K562 (cell line): ENCODE results near the gene DOP1B.

Source experiments
- PURB ChIP-seq: sonication (generic); formaldehyde crosslinking; IDR thresholded peaks from 2 replicates; pipeline ENCODE4 v1.9.0; 2021; ENCODE audit warnings: low read depth, mild to moderate bottlenecking, missing genetic modification reagents
- SIN3B ChIP-seq: fragments of 450-650 bp; IDR thresholded peaks from 2 replicates; pipeline ENCODE4 v1.6.1; 2017; ENCODE audit warnings: low read depth, mild to moderate bottlenecking, moderate library complexity
- TF ChIP-seq, protein P1 (sequence below), 3 experiments: IDR thresholded peaks in 2 of 3; conservative IDR thresholded peaks in 1 of 3; 2 replicates each; pipeline ENCODE4 v1.5.1; 2011 to 2012; ENCODE audit warnings: low read length in 3 of 3, mild to moderate bottlenecking in 3 of 3, control low read depth in 2 of 3, improper control_type of control experiment in 1 of 3, inconsistent platforms in 1 of 3, low read depth in 1 of 3, mixed read lengths in 1 of 3, moderate library complexity in 1 of 3; ENCODE audit not compliant: insufficient read depth in 2 of 3

DNA sequence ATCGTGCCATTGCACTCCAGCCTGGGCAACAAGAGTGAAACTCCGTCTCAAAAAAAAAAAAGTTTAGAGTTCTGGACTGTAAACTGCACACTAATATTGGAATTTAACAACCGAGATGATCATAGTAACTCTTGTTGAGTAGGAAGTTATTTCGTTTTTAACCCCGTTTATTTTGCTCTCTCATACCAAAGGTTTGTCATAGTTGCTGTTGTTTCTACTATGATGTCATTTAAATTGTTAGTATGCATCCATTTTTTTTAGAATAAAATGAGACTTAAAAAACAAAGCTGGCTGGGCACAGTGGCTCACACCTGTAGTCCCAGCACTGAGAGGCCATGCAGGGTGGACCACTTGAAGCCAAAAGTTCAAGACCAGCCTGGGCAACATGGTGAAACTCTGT, 49.3 kb downstream of the DOP1B start:
- TF ChIP-seq SIN3B: no peak
- TF ChIP-seq, protein P1, sequence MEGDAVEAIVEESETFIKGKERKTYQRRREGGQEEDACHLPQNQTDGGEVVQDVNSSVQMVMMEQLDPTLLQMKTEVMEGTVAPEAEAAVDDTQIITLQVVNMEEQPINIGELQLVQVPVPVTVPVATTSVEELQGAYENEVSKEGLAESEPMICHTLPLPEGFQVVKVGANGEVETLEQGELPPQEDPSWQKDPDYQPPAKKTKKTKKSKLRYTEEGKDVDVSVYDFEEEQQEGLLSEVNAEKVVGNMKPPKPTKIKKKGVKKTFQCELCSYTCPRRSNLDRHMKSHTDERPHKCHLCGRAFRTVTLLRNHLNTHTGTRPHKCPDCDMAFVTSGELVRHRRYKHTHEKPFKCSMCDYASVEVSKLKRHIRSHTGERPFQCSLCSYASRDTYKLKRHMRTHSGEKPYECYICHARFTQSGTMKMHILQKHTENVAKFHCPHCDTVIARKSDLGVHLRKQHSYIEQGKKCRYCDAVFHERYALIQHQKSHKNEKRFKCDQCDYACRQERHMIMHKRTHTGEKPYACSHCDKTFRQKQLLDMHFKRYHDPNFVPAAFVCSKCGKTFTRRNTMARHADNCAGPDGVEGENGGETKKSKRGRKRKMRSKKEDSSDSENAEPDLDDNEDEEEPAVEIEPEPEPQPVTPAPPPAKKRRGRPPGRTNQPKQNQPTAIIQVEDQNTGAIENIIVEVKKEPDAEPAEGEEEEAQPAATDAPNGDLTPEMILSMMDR (IDR thresholded peaks at IDR 0.05 in 2 of 3, conservative IDR thresholded peaks at IDR 0.05 in 1 of 3; ENCODE audit: insufficient read depth in 2 of 3, low read depth in 1 of 3, low read length in 3 of 3): no peak
- TF ChIP-seq PURB: no peak
